ENCODE data around the gene SMIM22. TPM values are rescaled to one million over a fixed set of nuclear protein-coding genes. Genes with fewer than 3 reads are reported as not detected.

SMIM22 gene
- total and polyA plus RNA-seq, 2 of the 8 experiments (the other 6 are each of a cell fraction or from before 2014, with no cell fraction given), result not detected

DNA sequence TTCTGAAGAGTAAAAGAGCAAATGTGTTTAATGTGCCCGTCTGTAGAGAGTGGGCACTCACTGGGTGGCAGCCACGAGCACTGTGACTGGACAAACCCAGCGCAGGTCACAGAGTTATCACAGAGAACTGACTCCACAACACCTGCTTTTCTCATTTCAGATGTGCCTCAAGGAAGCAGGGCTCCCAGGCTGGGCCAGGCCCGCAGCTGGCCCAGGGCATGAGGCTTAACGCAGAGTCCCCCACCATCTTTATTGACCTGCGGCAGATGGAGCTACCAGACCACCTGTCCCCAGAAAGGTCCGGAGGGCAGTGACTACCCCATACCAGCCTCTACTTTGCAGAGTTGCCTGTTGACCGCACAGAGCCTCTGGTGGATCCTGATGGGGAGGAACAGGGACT is 49.0 kb upstream of the SMIM22 start:
- H3K4me2 ChIP-seq (ENCODE audit: insufficient read depth in 1 of 2, low read depth in 2 of 2, low read length in 2 of 2), result no peak overlapping the region
- ChIA-PET POLR2A (ENCODE audit: partially characterized antibody) (interaction anchor here (0.6 to 3.2 kb wide), 5 partner anchors 10 to 86 kb away, joined by 3 to 30 read pairs (median 5); partner anchors contain the start of genes ANKS3 and DNAAF8), CTCF (ENCODE audit: partially characterized antibody) (interaction anchor here (0.7 to 1.7 kb wide), 3 partner anchors 9 to 248 kb away, joined by 3 read pairs; no protein-coding TSS in a partner anchor)
- H2AFZ ChIP-seq (ENCODE audit: low read length), result no peak overlapping the region
- no peak overlapping the region for H3K56ac ChIP-seq (replicated peaks; ENCODE audit: insufficient read length, low read depth, low read length)
- no peaks in the 10 kb centered on the region for H3K23me2 ChIP-seq (ENCODE audit: low read depth, low read length)
- no peak overlapping the region for H3K14ac ChIP-seq (ENCODE audit: insufficient read length)
- no peaks in the 10 kb centered on the region for H4K20me1 ChIP-seq (replicated peaks in 1 of 2; ENCODE audit: control insufficient read depth in 1 of 2, insufficient read depth in 2 of 2, low read length in 2 of 2)
- no peak overlapping the region for H2BK20ac ChIP-seq (ENCODE audit: low read length)
- no peak overlapping the region for H3K27ac ChIP-seq (ENCODE audit: low read depth, low read length)
- no peak for DNase-seq (ENCODE audit: low read depth in 1 of 2, low spot score in 2 of 2)
- H2BK12ac ChIP-seq (ENCODE audit: low read depth, low read length), result no peak overlapping the region
- no peak for FAIRE-seq
- H3K9me3 ChIP-seq (ENCODE audit: insufficient read depth in 2 of 2, low read depth in 1 of 2, low read length in 1 of 2), result no peaks in the 10 kb centered on the region
- peak overlapping the region; percentile 32; the same call in 1 of the 2 replicates for H2AK5ac ChIP-seq (ENCODE audit: low read depth, low read length)
- H3K9ac ChIP-seq (replicated peaks in 1 of 4; ENCODE audit: extremely low read depth in 1 of 4, low read depth in 3 of 4, low read length in 3 of 4), result peak overlapping the region in 1 of 4 experiments; percentile 18; a peak in 2 of 7 replicates
- no peaks in the 10 kb centered on the region for H3K79me1 ChIP-seq (ENCODE audit: low read depth, low read length)
- no peak overlapping the region for H4K5ac ChIP-seq (ENCODE audit: insufficient read length, low read depth, low read length)
- H2BK120ac ChIP-seq (replicated peaks; ENCODE audit: low read depth, low read length), result no peak overlapping the region
- 88% methylated on average over 8 of the region's 8 CpGs; no CpG with 5 or more reads in 1 of the 2 experiments for WGBS, 2 experiments (ENCODE audit: extremely low coverage in 1 of 2, insufficient coverage in 1 of 2, insufficient read length in 1 of 2, insufficient replicate concordance in 2 of 2, low coverage in 1 of 2, low lambda C conversion rate in 2 of 2, missing lambda C conversion rate in 1 of 2)
- H3K23ac ChIP-seq (ENCODE audit: insufficient read length), result no peak overlapping the region
- H3K4ac ChIP-seq (replicated peaks; ENCODE audit: insufficient read length, low read depth, low read length), result no peak overlapping the region
- no peak overlapping the region for H3K4me3 ChIP-seq (ENCODE audit: extremely low read depth in 1 of 4, insufficient read depth in 2 of 4, low read depth in 3 of 4, low read length in 4 of 4)
- H2BK5ac ChIP-seq (ENCODE audit: low read depth, low read length), result no peak overlapping the region; the same call in 1 of the 2 replicates
- no peak overlapping the region for H4K91ac ChIP-seq (replicated peaks; ENCODE audit: insufficient read length, low read length)
- no peak overlapping the region for H4K8ac ChIP-seq (ENCODE audit: extremely low read depth, insufficient read depth, low read length)
- H3K18ac ChIP-seq (ENCODE audit: extremely low read depth, low read length), result no peak overlapping the region
- H3K36me3 ChIP-seq (ENCODE audit: control insufficient read depth in 2 of 4, insufficient read depth in 4 of 4, low read length in 3 of 4), result peaks cover 0 to 5% (median 2%) of the 10 kb centered on the region in 4 experiments; a peak in 5 of 8 replicates
- no peaks in the 10 kb centered on the region for H3K79me2 ChIP-seq (ENCODE audit: control insufficient read depth in 1 of 2, insufficient read depth in 2 of 2, low read length in 2 of 2)
- H2BK15ac ChIP-seq (ENCODE audit: low read length), result no peak overlapping the region
- H3K4me1 ChIP-seq (replicated peaks in 1 of 4; ENCODE audit: control insufficient read depth in 3 of 4, insufficient read depth in 4 of 4, low read length in 3 of 4), result peaks cover 4 to 9% (median 6%) of the 10 kb centered on the region in 4 experiments
- no peaks in the 10 kb centered on the region for H3K27me3 ChIP-seq (replicated peaks in 1 of 4; ENCODE audit: control insufficient read depth in 3 of 4, extremely low read depth in 1 of 4, insufficient read depth in 3 of 4, low read length in 3 of 4)
- TF ChIP-seq SRF (IDR thresholded peaks at IDR 0.05; ENCODE audit: low read depth, low read length), result no peak
- no peak for TF ChIP-seq NANOG (IDR thresholded peaks at IDR 0.05; ENCODE audit: insufficient read depth, low read depth, low read length, poor library complexity, severe bottlenecking)

Measured in H1 (cell line).